EH (cell line): Measurements from ENCODE around the gene ANKRD40.
"Not testable (repeated sequence)": the region's sequence is repeated elsewhere in the genome, so short reads cannot be mapped to it uniquely, and the experiment has no call there.

Source experiments
- DNase-seq: peaks from one replicate; pipeline ENCODE4 v3.0.0-alpha.2; 2015; ENCODE audit warnings: low read depth

Gene ANKRD40

GRCh38 chr17:50707289-50708049 is at the start of gene ANKRD40:
Gene ANKRD40 (minus strand): TSS chr17:50707914. CDS start chr17:50707654, 260 bp downstream.
- peak; percentile 95 for DNase-seq

GRCh38 chr17:50754521-50754920 is 46.8 kb upstream of the ANKRD40 start:
- DNase-seq = no peak

DNA sequence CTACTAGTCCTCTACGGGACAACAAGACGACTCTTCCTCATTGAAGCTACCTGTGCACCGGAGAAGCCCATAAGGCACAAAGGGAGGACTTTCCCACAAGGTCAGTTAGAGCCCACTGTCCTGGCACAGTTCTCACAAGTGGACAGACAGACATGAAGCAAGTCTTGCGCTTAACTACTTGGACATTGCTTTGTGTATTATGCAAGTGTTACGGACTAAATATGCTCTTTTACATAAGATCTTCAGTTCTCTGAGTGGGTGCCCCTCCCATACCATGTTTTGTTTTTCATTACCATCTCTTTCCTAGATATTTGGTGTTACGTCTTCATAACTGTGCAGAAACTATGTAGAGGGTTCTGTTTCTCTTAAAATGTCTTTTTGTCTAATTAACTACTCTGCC is 41.5 kb upstream of the ANKRD40 start:
- no peak for DNase-seq

GRCh38 chr17:50745631-50746030 is 37.9 kb upstream of the ANKRD40 start:
- no peak for DNase-seq

DNA sequence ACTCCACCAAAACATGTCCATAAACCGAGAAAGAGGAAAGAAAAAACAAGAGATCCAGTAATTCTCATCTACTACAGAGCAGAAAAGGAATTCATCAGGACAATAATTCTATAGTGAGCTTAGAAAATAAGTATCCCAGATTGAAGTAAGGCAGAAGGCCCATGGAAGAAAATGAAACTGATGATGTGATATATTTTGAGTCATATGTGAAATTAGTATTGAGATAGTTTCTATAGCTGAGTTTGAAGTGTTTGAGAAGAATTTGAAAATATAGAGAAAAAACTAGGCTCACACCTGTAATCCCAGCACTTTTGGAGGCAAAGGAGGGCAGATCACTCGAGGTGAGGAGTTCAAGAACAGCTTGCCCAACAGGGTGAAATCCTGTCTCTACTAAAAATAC is 31.4 kb upstream of the ANKRD40 start:
- DNase-seq = no peak

DNA sequence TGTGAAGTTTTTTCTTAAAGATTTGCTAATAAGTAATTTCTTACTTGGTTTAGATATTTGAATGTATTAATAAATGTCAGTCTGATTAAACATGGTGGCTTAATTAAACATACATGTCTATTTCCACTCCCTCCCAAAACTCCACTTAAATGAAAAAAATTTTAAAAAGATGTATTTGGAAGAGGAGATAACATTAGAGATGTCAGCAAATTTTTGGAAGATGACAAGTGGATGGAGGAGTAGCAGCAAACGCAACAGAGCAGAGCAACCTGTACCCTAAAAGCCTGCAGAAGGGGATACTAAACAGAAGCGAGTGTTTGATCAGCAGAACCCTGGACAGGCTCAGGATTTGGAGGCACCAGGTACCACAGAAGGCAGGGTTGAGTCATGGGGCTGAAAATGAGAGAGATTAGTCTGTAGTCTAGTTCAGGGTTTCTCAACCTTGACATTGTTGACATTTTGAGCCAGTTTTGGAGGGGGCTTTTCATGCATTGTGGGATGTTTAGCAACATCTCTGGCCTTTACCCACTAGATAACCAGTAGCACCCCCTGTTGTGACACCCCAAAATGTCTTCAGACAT is 29.5 kb upstream of the ANKRD40 start:
- no peak for DNase-seq

GRCh38 chr17:50735287-50735686 is 27.6 kb upstream of the ANKRD40 start:
- DNase-seq = no peak

DNA sequence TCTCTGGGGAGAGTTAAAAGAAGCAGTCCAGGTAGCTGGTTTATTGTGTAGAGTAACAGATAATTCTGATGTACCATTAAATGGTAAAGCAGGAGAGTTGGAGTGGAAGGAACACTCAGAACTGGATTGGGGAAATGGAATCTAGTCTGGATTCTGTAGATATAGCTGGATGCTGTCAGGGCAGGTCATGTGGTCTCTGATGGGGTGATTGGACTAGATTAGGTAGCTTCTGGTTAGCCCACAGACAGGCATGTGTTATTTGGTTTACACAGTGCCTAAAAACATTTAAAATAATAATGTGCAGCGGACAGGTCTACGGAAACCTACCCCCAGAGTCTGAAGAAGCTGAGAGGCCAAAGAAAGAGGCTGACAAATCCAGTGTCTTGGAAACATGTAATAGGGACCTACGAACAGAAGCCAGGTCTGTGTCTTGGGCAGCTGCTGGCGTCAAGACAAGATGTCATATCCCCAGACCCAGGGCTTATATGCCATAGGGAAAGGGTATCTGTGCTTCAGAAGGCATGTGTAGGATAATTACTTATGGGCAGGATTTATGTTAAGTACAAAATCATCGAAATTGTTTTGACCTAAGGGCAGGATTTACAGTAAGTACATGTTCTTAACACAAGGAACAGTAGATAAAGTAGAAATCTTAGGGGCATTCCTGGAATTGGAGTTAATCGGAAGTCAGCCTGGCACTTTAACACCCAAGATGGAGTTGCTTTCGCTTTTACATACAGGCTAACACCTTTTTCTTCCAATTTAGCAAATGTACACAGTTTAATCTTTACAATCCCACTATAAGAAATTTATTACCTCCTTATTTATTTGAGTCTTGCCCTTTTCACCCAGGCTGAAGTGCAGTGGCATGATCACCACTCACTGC is 24.1 kb upstream of the ANKRD40 start:
- DNase-seq = no peak

DNA sequence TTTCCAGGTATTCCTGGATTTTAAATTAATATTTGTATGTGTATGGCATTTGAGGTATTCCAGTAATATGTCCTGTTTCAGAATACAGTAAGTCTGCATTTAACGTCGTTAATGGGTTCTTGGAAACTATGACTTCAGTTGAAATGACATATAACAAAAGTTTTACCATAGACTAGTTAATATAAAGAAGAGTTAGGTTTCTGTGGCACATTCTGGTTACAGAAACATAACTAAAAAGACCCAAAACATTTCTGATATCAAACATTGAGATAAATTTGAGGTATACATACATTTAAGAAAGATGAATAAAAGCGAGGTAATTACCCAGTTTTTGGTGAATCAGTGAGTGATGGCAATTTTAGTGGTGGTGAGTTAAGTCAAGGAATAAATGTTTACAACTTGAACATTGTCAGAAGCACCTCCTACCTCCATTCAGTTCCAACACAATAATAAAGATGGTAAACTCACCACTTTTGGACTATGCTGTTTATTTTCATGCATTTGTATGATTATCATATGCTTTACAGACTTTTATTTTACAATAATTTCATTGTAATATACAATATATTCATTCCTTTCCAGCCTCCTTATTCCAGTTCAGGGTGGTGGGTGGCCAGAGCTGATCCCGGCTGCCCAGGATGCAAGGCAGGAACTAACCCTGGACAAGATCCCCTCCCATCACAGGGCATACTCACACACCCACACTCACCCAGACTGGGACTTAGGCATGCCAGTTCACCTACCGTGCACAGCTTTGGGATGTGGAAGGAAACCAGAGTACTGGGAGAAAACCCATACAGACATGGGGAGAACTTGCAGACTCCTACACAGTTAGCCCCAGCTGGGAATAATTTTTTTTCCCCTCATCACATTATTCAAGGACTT is 21.4 kb upstream of the ANKRD40 start:
- DNase-seq = no peak

GRCh38 chr17:50728112-50728429 is 20.4 kb upstream of the ANKRD40 start:
- no peak for DNase-seq

- DNase-seq = no peak
Measured at GRCh38 chr17:50725769-50726655, 18.3 kb upstream of the ANKRD40 start.

DNA sequence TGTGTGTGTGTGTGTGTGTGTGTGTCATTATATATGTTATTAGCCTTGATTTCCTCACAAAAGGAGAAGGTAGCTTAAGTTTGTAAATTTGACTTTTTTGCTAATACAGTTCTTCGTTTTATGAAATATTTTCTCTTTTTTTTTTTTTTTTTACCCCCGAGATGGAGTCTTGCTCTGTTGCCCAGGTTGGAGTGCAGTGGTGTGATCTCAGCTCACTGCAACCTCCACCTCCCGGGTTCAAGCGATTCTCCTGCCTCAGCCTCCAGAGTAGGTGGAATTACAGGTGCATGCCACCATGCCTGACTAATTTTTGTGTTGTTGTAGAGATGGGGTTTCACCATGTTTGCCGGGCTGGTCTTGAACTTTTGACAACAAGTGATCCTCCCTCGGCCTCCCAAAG is 16.9 kb upstream of the ANKRD40 start:
- not testable (repeated sequence) for DNase-seq

GRCh38 chr17:50722746-50723145 is 15.0 kb upstream of the ANKRD40 start:
- no peak for DNase-seq

- DNase-seq = peak; percentile 26
Measured at GRCh38 chr17:50721194-50722010, 13.7 kb upstream of the ANKRD40 start.

DNA sequence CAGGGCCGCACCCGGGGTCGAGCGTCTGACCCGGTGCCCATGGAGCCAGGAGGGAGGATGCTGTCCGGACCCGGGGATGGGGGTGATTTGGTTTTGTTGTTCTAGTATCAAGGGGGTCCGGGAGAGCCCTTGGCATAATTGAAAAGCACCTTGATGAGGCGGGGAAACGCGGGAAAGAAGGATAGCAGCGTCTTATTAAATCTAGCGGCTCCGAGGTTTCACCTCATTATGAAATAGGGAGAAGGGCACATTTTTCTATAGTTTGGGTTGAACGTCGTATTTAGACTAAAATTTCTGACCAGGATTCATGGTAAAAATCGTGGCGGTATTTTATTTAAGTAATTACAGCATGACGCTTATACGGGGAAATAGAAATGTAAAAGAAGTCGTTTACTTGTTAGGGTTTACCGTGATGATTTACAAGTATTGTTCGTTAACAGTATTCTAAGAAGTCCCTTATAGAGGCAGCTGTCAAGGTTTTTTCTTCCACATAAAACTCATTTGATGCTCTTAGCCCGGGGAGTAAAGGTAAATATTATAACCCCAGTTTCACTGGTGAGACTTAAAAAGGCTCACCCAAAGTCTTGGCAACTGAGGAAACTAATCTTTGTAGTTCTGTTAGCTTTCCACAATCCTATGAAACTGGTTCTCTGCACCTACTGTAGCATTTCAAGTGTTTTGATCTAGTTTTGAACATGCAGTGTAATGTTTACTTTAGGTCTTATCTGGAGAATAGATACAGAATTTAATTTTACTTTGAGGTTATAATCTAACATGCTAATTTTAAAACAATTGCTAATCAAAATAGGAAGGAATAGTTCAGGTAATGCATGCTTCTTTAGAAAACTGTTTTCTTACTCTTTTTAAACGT is 12.4 kb upstream of the ANKRD40 start:
- DNase-seq = no peak

DNA sequence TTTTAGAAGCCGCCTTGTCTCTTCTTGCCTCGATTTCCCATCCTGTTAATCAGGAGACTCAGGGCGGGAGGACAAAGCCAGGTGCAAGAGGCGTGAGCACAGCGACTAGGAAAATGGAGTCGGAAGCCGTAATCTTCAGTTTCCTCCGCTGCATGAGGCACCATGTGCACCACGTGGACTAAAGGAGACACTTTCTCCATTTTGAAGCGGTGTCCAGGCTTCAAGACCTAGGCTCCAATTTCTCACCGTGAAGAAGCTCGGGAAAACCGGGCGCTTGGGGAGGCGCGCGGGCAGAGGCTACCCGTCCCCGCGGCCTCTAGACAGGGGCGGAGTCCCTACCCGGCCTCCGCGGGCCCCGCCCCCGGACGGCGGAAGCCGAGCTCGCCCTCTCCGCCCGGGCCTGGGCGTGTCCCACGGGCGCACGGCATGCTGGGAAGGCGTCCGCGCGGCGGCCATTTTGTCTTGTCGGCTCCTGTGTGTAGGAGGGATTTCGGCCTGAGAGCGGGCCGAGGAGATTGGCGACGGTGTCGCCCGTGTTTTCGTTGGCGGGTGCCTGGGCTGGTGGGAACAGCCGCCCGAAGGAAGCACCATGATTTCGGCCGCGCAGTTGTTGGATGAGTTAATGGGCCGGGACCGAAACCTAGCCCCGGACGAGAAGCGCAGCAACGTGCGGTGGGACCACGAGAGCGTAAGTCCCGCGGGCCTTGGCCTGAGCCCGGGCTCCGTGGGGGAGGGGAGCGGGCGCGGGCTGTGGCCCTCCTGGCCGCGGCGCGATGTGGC is 11.6 kb upstream of the ANKRD40 start, which contains the start of gene LUC7L3:
Gene LUC7L3 (plus strand): TSS at position 460 of the 780 bp plus-strand sequence. CDS start 130 bp downstream, at position 590.
- DNase-seq = peak; percentile 93

- no peak for DNase-seq
Measured at GRCh38 chr17:50715471-50715870, 7.8 kb upstream of the ANKRD40 start.

DNA sequence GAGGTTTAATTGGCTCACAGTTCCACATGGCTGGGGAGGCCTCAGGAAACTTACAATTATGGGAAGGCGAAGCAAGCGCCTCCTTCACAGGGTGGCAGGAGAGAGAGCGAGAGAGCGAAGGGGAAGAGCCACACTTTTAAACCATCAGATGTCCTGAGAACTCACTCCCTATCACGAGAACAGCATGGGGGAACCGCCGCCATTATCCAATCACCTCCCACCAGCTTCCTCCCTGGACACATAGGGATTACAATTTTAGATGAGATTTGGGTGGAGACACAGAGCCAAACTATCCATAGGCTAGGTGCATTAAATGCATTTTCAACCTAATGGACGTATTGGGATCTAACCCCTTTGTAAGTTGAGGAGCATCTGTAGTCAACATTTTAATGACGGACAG is 4.9 kb upstream of the ANKRD40 start:
- no peak for DNase-seq
